Transverse colon (tissue), 3 donors: ENCODE results near the gene SSH3.

Experiments used
- CTCF ChIP-seq, 5 experiments: fragments of 200-600 bp in 3 of 5; fragments of 450-650 bp in 2 of 5; sonication (generic) in 3 of 5; IDR thresholded peaks; 1 replicate in 2 of 5; 2 replicates in 3 of 5; pipeline ENCODE4 v1.5.1; 2016 to 2017; ENCODE audit warnings: antibody characterized with exemption in 5 of 5, inconsistent platforms in 3 of 5, mild to moderate bottlenecking in 2 of 5, moderate library complexity in 1 of 5
- POLR2A ChIP-seq: fragments of 450-650 bp; IDR thresholded peaks from one replicate; pipeline ENCODE4 v1.6.1; 2016; ENCODE audit warnings: antibody characterized with exemption, mild to moderate bottlenecking, moderate library complexity

DNA sequence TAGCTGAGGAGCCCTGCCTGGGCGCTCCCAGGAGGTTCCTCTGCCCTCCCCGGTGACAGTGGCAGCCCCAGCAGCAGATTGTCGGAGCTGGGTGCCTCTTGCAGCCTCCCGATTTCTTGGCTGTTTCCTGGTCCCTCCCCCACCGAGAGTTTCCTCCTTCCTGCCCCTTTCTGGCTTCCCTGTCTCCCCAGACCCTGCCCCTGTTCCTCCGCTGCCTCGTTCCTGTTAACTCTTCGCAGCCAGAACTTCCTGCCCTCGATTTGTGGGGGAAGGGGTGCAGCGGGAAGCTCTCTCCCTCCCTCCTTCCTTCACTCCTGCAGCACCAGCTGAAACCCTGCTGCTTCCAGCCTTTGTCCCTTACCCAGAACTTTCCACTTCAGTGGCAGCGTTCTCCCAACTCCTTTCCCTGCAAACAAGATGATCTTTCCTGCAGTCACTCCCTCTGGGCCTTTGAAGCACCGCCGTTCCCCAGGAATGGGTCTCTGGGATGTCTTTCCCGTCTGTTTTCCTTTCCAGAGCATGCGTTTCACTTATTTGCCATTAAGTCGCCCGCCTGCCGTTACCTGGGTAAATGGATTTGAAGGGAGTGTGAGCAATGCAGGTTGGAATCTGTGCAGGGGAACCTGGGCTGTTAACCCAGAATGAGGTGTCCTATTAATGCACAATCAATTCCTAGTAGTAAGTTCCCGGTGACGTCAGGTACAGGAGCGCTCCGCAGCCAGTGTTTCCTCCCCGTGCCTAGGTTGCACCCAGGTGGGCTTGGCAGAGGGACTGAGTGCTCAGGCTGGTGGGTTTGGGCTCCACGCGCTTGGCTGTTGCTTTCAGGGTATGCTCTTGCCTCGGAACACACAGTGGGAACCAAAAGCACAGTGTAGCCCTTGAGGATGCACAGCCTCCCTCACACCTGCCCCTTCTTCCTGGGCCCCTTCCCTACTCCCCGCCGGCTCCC, 32.8 kb upstream of the SSH3 start:
- no peak for TF ChIP-seq CTCF (IDR thresholded peaks at IDR 0.05)
- TF ChIP-seq POLR2A = no peak
